Activated CD4-positive, alpha-beta T cell treated with anti-CD3 and anti-CD28 coated beads, Interleukin-2, amount 50 U/mL, for 24 hours (primary cell): ENCODE measurements around the gene CEP85.
"Not testable (repeated sequence)": the region's sequence is repeated elsewhere in the genome, so short reads cannot be mapped to it uniquely, and the experiment has no call there.

Experiments used
- DNase-seq, 2 donors: peaks; one replicate each; pipeline ENCODE4 v3.0.0-alpha.2; 2020; ENCODE audit warnings: low read depth in 1 of 2, low spot score in 1 of 2

CEP85 gene

GRCh38 chr1:26307966-26308899 lies 74.2 kb downstream of the CEP85 start:
- not testable (repeated sequence) for DNase-seq

- no peak for DNase-seq
These were observed 80.5 kb downstream of the CEP85 start for GRCh38 chr1:26314501-26314900.

- DNase-seq, result no peak
These were observed 82.2 kb downstream of the CEP85 start for GRCh38 chr1:26315874-26316850.

- DNase-seq, result no peak
These were observed 83.1 kb downstream of the CEP85 start for GRCh38 chr1:26317146-26317545.

- peak in 1 of 2 donors; percentile 59 for DNase-seq
These were observed 83.8 kb downstream of the CEP85 start, which contains the start of gene CD52 for GRCh38 chr1:26317612-26318337. TSS of gene CD52 (plus strand) at chr1:26317958. CDS start at chr1:26318018, 60 bp downstream.

GRCh38 chr1:26318338-26319064 lies 84.5 kb downstream of the CEP85 start:
- peak in 1 of 2 donors; percentile 35 for DNase-seq

- DNase-seq, result no peak
These were observed 86.9 kb downstream of the CEP85 start for GRCh38 chr1:26320896-26321295.

- peak; percentile 96 to 97 for DNase-seq
These were observed 87.5 kb downstream of the CEP85 start for GRCh38 chr1:26321315-26322041.

- DNase-seq, result no peak
These were observed 88.0 kb downstream of the CEP85 start for GRCh38 chr1:26322042-26322331.

GRCh38 chr1:26323382-26323781 lies 89.4 kb downstream of the CEP85 start:
- no peak for DNase-seq

GRCh38 chr1:26324550-26324949 lies 90.5 kb downstream of the CEP85 start:
- DNase-seq, result no peak

GRCh38 chr1:26327956-26328362 lies 94.0 kb downstream of the CEP85 start:
- no peak for DNase-seq
